ENCODE results near the gene TUBB1. TPM values are rescaled to one million over a fixed set of nuclear protein-coding genes. Genes with fewer than 3 reads are reported as not detected.

The TUBB1 gene
- total and polyA plus RNA-seq, 2 donors (not counting 1 experiment from before 2014, with no cell fraction given): 0.22 to 0.43 TPM

- DNase-seq: no peak
- H3K27ac Mint-ChIP-seq: peak overlapping the region; percentile 99
Observed at GRCh38 chr20:59008715-59009336, 10.4 kb upstream of the TUBB1 start.

More at GRCh38 chr20:59008715-59009336, 10.4 kb upstream of the TUBB1 start:
- ATAC-seq (ENCODE audit: low read depth): no peak
- peaks cover 18% of the 10 kb centered on the region for H4K20me1 ChIP-seq (ENCODE audit: control insufficient read depth, insufficient read depth, low read length, poor library complexity, severe bottlenecking)
- 96% methylated on average over 3 of the region's 8 CpGs for WGBS (ENCODE audit: insufficient coverage)
- no peak overlapping the region for H3K9ac ChIP-seq (ENCODE audit: low read length)
- H3K9me3 Mint-ChIP-seq (ENCODE audit: insufficient read depth): no peaks in the 10 kb centered on the region
- H3K79me2 ChIP-seq (ENCODE audit: control insufficient read depth, insufficient read depth, low read length): peaks cover 42% of the 10 kb centered on the region
- peaks cover 0 to 6% (median 0%) of the 10 kb centered on the region in 3 donors for H3K9me3 ChIP-seq (ENCODE audit: control extremely low read depth in 1 of 3, control insufficient read depth in 2 of 3, insufficient read depth in 1 of 3, low read length in 2 of 3)
- TF ChIP-seq CTCF (IDR thresholded peaks at IDR 0.05) (no peak), EZH2 (IDR thresholded peaks at IDR 0.05; ENCODE audit: borderline replicate concordance, insufficient read depth, low read depth, low read length, poor library complexity, severe bottlenecking) (no peak)
- peak overlapping the region; percentile 86 for H3K4me2 ChIP-seq (replicated peaks; ENCODE audit: low read depth, low read length, poor library complexity, severe bottlenecking)
- ChIA-PET CTCF (interaction anchor here (1.0 to 3.3 kb wide), 3 partner anchors 24 to 199 kb away, joined by 5 to 32 read pairs (median 6); partner anchors contain the start of gene ATP5F1E), POLR2A (interaction anchor here (0.5 to 1.6 kb wide), 7 partner anchors 9 to 154 kb away, joined by 3 to 22 read pairs (median 3); partner anchors contain the start of genes ATP5F1E and ZNF831)
- no peak overlapping the region for H3K4me3 ChIP-seq (ENCODE audit: control extremely low read depth in 1 of 5, extremely low read depth in 1 of 5, insufficient read depth in 1 of 5, low read depth in 2 of 5, low read length in 4 of 5)
- H3K4me3 Mint-ChIP-seq: peak overlapping the region; percentile 15
- peaks cover 0 to 4% of the 10 kb centered on the region in 2 experiments for H3K36me3 ChIP-seq (replicated peaks in 1 of 2; ENCODE audit: control extremely low read depth in 1 of 2, control insufficient read depth in 1 of 2, extremely low read depth in 1 of 2, insufficient read depth in 2 of 2, low read length in 1 of 2)
- H3K27me3 ChIP-seq (replicated peaks in 1 of 4; ENCODE audit: control extremely low read depth in 1 of 4, control insufficient read depth in 3 of 4, insufficient read depth in 4 of 4, low read length in 3 of 4): no peaks in the 10 kb centered on the region
- intact Hi-C loops (cut with micrococcal nuclease): loop anchor here (5.0 to 10.0 kb wide), 3 partner anchors 1324 to 1614 kb away; partner anchors contain the start of gene RBM38
- peak overlapping the region; percentile 95 to 97 for H3K27ac ChIP-seq (ENCODE audit: low read length in 2 of 2)
- H3K4me1 Mint-ChIP-seq: peaks cover 57% of the 10 kb centered on the region
- no peak overlapping the region for H2AFZ ChIP-seq (ENCODE audit: insufficient read depth, low read depth, low read length, poor library complexity, severe bottlenecking)
- H3K4me1 ChIP-seq (ENCODE audit: control insufficient read depth in 2 of 2, insufficient read depth in 2 of 2, low read length in 2 of 2): peaks cover 28 to 48% of the 10 kb centered on the region in 2 donors
- no peaks in the 10 kb centered on the region for H3K27me3 Mint-ChIP-seq
